OCI-LY7 (cell line): Measurements from ENCODE around the gene SAFB2.

Experiments
- CTCF ChIP-seq: fragments of 200-600 bp; sonication (generic); conservative IDR thresholded peaks from 2 replicates; pipeline ENCODE4 v1.5.1; 2014; ENCODE audit warnings: mild to moderate bottlenecking, antibody characterized with exemption, low read length, moderate library complexity, mixed read lengths
- EZH2phosphoT487 ChIP-seq: fragments of 200-600 bp; sonication (generic); IDR thresholded peaks from 2 replicates; pipeline ENCODE4 v1.6.1; 2018; ENCODE audit warnings: low read depth, borderline replicate concordance, mild to moderate bottlenecking, mixed run types, antibody characterized with exemption, low read length, moderate library complexity, mixed read lengths

GRCh38 chr19:5646703-5647102 is 24.1 kb upstream of the SAFB2 start:
- TF ChIP-seq CTCF (no peak), EZH2phosphoT487 (no peak)
